ENCODE results near the gene H1-8. TPM values are rescaled to one million over a fixed set of nuclear protein-coding genes. Genes with fewer than 3 reads are reported as not detected.

H1-8 gene
- total RNA-seq, 1 donor from 2014 or later: not detected

DNA sequence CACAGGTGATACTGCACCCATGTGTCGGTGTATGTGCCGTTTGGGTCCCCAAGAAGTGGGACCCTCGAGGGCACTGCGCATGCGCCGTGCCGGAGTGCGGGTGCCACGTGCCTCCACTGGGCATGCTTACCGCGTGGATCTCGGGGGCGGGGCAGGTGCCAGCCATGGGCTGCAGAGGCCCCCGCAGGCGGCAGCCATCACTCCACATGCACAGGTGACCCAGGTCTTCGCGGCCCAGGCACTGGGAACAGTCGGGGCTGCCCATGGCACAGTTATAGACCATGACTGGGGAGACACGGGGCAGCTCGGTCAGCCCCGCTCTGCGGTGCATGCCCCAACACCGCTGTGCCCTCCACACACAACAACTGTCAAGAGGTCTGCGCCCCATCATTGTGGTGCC is 31.2 kb downstream of the H1-8 start:
- TF ChIP-seq, protein P1, sequence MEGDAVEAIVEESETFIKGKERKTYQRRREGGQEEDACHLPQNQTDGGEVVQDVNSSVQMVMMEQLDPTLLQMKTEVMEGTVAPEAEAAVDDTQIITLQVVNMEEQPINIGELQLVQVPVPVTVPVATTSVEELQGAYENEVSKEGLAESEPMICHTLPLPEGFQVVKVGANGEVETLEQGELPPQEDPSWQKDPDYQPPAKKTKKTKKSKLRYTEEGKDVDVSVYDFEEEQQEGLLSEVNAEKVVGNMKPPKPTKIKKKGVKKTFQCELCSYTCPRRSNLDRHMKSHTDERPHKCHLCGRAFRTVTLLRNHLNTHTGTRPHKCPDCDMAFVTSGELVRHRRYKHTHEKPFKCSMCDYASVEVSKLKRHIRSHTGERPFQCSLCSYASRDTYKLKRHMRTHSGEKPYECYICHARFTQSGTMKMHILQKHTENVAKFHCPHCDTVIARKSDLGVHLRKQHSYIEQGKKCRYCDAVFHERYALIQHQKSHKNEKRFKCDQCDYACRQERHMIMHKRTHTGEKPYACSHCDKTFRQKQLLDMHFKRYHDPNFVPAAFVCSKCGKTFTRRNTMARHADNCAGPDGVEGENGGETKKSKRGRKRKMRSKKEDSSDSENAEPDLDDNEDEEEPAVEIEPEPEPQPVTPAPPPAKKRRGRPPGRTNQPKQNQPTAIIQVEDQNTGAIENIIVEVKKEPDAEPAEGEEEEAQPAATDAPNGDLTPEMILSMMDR (IDR thresholded peaks at IDR 0.05; ENCODE audit: insufficient read depth, low read length, severe bottlenecking): no peak
- DNase-seq (ENCODE audit: low read depth): no peak
- peaks cover 2% of the 10 kb centered on the region for H3K27me3 ChIP-seq (ENCODE audit: control insufficient read depth, insufficient read depth, low read length)
- no peak for FAIRE-seq
- no peak overlapping the region for H3K4me3 ChIP-seq (ENCODE audit: low read depth, low read length)
- no peaks in the 10 kb centered on the region for H3K36me3 ChIP-seq (ENCODE audit: control insufficient read depth, insufficient read depth, low read length)

DNA sequence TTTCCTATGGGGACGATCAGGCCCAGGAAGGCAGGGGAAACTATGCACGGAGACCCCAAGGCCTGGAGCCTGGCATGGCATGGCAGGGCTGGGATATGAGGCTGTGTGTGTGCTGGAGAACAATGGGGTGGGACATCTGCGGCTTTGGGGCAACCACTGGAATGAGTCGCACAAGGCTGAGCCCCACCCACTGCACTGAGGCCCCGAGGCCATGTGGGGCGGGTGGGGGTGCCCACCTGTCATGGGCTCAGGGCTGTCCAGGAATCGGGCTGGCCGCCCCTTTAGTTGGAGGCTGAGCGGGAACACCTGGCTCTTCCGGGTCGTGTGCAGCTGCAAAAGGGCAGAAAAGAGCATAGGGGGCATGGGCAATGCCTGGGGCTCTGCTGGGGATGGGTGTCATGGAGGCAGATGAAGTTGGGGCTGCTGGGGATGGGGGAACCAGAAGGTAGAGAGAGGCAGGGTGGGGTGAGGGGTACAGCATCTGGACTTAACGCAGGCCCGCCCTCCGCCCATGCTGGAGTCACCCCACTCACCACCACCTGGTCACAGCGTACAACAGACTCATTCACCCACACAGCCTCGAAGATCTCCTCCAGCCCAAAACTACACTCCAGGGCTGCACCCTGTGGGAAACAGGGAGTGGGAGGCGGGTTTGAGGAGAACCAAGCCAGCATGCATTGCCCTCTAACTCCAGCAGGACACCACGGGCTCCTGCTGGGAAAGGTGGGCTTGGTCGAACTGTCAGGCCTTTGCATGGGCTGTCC is 32.4 kb downstream of the H1-8 start:
- no peaks in the 10 kb centered on the region for H3K36me3 ChIP-seq (ENCODE audit: control insufficient read depth, insufficient read depth, low read length)
- H3K4me3 ChIP-seq (ENCODE audit: low read depth, low read length): no peak overlapping the region
- TF ChIP-seq, protein P1 (IDR thresholded peaks at IDR 0.05; ENCODE audit: insufficient read depth, low read length, severe bottlenecking): no peak
- FAIRE-seq (no peak), DNase-seq (ENCODE audit: low read depth) (no peak)
- peaks cover 2% of the 10 kb centered on the region for H3K27me3 ChIP-seq (ENCODE audit: control insufficient read depth, insufficient read depth, low read length)

DNA sequence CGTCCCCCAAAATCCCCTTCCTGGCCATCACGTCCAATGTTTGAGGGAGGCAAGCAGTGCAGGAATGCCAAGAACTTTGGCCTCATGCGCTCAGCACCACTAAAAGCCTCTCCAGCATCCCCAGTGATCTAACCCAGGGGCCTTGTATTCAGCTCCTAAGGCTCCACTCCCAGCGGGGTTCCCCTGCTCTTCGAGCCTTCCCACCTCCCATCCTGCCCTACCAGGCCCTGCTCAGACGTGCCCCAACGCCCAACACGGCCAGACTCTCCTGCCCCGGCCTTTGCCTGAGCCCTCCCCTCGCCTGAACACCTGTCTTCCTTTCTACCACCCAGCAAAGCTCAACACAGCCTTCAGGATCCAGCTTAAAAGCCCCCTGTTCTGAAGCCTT is 33.0 kb downstream of the H1-8 start:
- H3K36me3 ChIP-seq (ENCODE audit: control insufficient read depth, insufficient read depth, low read length): no peaks in the 10 kb centered on the region
- DNase-seq (ENCODE audit: low read depth) (no peak), FAIRE-seq (no peak)
- TF ChIP-seq, protein P1 (IDR thresholded peaks at IDR 0.05; ENCODE audit: insufficient read depth, low read length, severe bottlenecking): no peak
- peaks cover 2% of the 10 kb centered on the region for H3K27me3 ChIP-seq (ENCODE audit: control insufficient read depth, insufficient read depth, low read length)
- no peak overlapping the region for H3K4me3 ChIP-seq (ENCODE audit: low read depth, low read length)

DNA sequence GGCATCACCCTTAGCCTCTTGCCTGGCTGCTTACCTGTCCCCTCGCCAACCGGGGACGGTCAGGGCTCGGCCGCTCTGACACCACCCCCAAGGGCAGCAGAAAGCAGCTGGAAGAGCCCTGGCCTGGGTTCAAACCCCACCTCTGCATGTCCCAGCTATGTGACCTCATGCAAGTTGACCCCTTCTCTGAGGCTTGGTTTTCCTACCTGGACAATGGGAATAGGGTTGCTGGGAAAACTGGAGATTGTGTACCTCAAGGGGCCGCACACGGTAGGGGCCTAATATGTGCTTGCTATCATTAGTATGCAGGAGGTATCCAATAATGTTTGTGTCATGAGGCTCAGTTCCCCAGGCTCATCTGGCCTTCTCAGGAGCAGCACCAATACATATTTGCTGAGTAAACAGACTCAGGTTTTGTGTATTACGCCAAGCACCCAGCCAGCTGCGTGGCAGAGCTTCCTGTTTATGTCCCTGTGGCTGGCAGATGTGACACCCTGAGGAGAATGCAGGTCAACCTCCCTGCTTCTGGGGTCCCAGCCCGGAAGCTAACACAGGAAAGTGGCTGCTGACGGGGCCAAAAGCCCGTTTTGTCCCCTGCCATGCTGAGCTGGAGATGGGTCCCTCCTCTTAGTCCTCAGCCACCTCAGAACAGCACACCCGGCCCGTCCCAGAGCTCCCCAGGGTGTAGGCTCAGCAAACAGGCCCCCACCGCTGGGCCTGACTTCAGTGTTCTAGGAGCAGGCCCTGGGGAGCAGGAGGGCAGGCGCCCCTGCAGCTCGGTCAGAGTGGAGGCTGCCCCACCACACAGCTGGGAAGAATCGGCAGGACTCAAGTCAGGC is 33.8 kb downstream of the H1-8 start:
- TF ChIP-seq, protein P1 (IDR thresholded peaks at IDR 0.05; ENCODE audit: insufficient read depth, low read length, severe bottlenecking): no peak
- H3K27me3 ChIP-seq (ENCODE audit: control insufficient read depth, insufficient read depth, low read length): peaks cover 2% of the 10 kb centered on the region
- no peak overlapping the region for H3K4me3 ChIP-seq (ENCODE audit: low read depth, low read length)
- H3K36me3 ChIP-seq (ENCODE audit: control insufficient read depth, insufficient read depth, low read length): no peaks in the 10 kb centered on the region
- FAIRE-seq (no peak), DNase-seq (ENCODE audit: low read depth) (no peak)

DNA sequence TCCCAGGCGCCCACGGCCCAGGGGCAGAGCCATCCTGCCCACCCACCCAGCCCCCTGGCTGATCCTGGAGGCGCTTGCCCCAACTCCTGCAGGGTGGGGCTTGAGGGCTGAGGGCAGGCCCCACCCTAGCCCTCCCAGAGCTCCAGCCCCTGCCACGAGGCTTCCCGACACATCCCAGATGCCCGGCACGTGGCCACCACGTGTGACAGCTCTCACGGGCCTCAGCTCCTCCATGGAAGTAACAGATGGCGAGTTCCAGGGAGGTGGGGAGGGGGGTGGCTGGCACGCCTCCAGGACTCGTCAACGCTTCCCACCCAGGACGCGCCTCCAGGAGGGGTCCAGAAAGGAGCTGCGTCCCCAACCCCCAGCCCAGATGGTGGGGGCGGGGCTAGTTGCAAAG is 34.4 kb downstream of the H1-8 start:
- H3K4me3 ChIP-seq (ENCODE audit: low read depth, low read length): no peak overlapping the region
- TF ChIP-seq, protein P1 (IDR thresholded peaks at IDR 0.05; ENCODE audit: insufficient read depth, low read length, severe bottlenecking): no peak
- FAIRE-seq (no peak), DNase-seq (ENCODE audit: low read depth) (no peak)
- peaks cover 2% of the 10 kb centered on the region for H3K27me3 ChIP-seq (ENCODE audit: control insufficient read depth, insufficient read depth, low read length)
- no peaks in the 10 kb centered on the region for H3K36me3 ChIP-seq (ENCODE audit: control insufficient read depth, insufficient read depth, low read length)

Data from bronchial epithelial cell (primary cell).